Activated CD8-positive, alpha-beta memory T cell treated with anti-CD3 and anti-CD28 coated beads for 4 hours (primary cell): Measurements from ENCODE around the gene HOMER3.

ENCODE experiments used
- DNase-seq, 2 donors: peaks; one replicate each; pipeline ENCODE4 v3.0.0-alpha.2; 2020; ENCODE audit warnings: low read depth in 2 of 2

HOMER3 gene

GRCh38 chr19:18879579-18880373 lies 61.2 kb downstream of the HOMER3 start:
- no peak for DNase-seq
